ENCODE data around the gene PEMT. TPM values are rescaled to one million over a fixed set of nuclear protein-coding genes. Genes with fewer than 3 reads are reported as not detected.
A peak's percentile ranks its signal among the peaks of the same experiment; 100 is the strongest.

The PEMT gene
- total and polyA plus RNA-seq, 9 of the 15 experiments (the other 6 are each of a cell fraction or from before 2014, with no cell fraction given): 1.4 to 36.4 (median 13.6) TPM

GRCh38 chr17:17476865-17477467, 114.5 kb downstream of the PEMT start, which contains the start of gene MED9 (continued):
- TF ChIP-seq SOX6 (IDR thresholded peaks at IDR 0.05) (no peak), ZNF347 (CRISPR knock-in tag; IDR thresholded peaks at IDR 0.05; ENCODE audit: low read depth) (no peak), RBM17 (IDR thresholded peaks at IDR 0.05; ENCODE audit: borderline replicate concordance, low read depth, low read length) (no peak), EP300 (IDR thresholded peaks at IDR 0.05; ENCODE audit: low read length) (no peak), ZNF318 (IDR thresholded peaks at IDR 0.05; ENCODE audit: borderline replicate concordance in 1 of 2, low read depth in 1 of 2) (no peak), BRD9 (IDR thresholded peaks at IDR 0.05; ENCODE audit: low read depth, partially characterized antibody) (no peak), ATF1 (CRISPR knock-in tag; IDR thresholded peaks at IDR 0.05) (peak; percentile 98), ATF1 (tag; IDR thresholded peaks at IDR 0.05) (peak; percentile 98), ELF4 (CRISPR knock-in tag; IDR thresholded peaks at IDR 0.05) (no peak), GTF2F1 (IDR thresholded peaks at IDR 0.05; ENCODE audit: low read depth, low read length) (no peak), CBX2 (IDR thresholded peaks at IDR 0.05; ENCODE audit: insufficient read depth, low read length, poor library complexity, severe bottlenecking) (no peak), NBN (IDR thresholded peaks at IDR 0.05; ENCODE audit: low read depth) (no peak), FOXP1 (CRISPR knock-in tag; IDR thresholded peaks at IDR 0.05) (no peak), SMAD2 (IDR thresholded peaks at IDR 0.05; ENCODE audit: low read depth, low read length) (no peak), TAL1 (IDR thresholded peaks at IDR 0.05) (no peak), PPARD (CRISPR knock-in tag; IDR thresholded peaks at IDR 0.05) (no peak), FOXA1 (IDR thresholded peaks at IDR 0.05; ENCODE audit: borderline replicate concordance) (no peak), ZC3H11A (IDR thresholded peaks at IDR 0.05; ENCODE audit: low read depth, low read length) (no peak), CHCHD3 (CRISPR knock-in tag; IDR thresholded peaks at IDR 0.05) (no peak), GABPB1 (CRISPR knock-in tag; IDR thresholded peaks at IDR 0.05) (peak; percentile 54; the same call in 1 of the 2 replicates), HLTF (IDR thresholded peaks at IDR 0.05) (no peak), POLR3A (IDR thresholded peaks at IDR 0.05; ENCODE audit: borderline replicate concordance, extremely low read depth, insufficient read depth, insufficient read length) (no peak), ZNF174 (CRISPR knock-in tag; IDR thresholded peaks at IDR 0.05) (no peak)

All from K562 (cell line).